ENCODE results near the gene CDC5L. TPM values are rescaled to one million over a fixed set of nuclear protein-coding genes. Genes with fewer than 3 reads are reported as not detected.
A peak's percentile ranks its signal among the peaks of the same experiment; 100 is the strongest.

The CDC5L gene
- polyA plus RNA-seq, 1 of the 3 experiments (the other 2 are of a cell fraction): 6.0 TPM

DNA sequence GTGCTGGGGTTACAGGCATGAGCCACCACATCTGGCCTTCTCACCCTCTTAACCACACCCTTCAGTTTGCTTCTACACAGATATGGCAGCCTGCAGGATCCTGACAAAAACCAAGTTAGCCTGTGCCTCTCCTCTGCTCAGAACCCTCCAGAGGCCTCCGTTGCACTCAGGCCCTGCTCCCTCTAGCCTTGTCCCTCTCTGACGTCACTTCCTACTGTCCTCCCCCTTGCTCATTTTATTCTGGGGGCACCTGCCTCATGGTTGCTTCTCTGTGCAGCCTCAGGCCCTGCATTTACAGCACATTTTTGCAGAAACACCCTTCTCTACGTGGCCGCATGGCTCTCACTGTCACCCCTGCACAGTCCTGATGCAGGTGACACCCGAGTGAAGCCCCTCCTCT is 105.6 kb downstream of the CDC5L start:
- Histone ChIP-seq H3K4me3 (ENCODE audit: low read depth in 2 of 2, low read length in 1 of 2) (no peak overlapping the region), H3K36me3 (replicated peaks in 1 of 2; ENCODE audit: control insufficient read depth in 1 of 2, insufficient read depth in 2 of 2, low read length in 1 of 2) (no peaks in the 10 kb centered on the region), H3K9me2 (no peaks in the 10 kb centered on the region), H3F3A (replicated peaks; ENCODE audit: insufficient read depth) (peaks cover 15% of the 10 kb centered on the region), H3K4me1 (ENCODE audit: control insufficient read depth in 1 of 2, insufficient read depth in 2 of 2, low read depth in 1 of 2, low read length in 1 of 2) (peaks cover 0 to 18% of the 10 kb centered on the region in 2 experiments; a peak in 2 of 4 replicates), H3K4me2 (no peak overlapping the region), H3K27me3 (ENCODE audit: insufficient read depth) (no peaks in the 10 kb centered on the region), H4K20me1 (ENCODE audit: insufficient read depth) (no peaks in the 10 kb centered on the region), H3K79me2 (ENCODE audit: insufficient read depth) (no peaks in the 10 kb centered on the region), H3K9ac (0 out of 2 replicates have a peak overlapping the region, but pooled peaks have one; percentile 57), H3K9me3 (no peaks in the 10 kb centered on the region), H3K27ac (ENCODE audit: low read depth in 2 of 2, low read length in 1 of 2) (peak overlapping the region in 1 of 2 experiments; percentile 69; a peak in 1 of 4 replicates), H2AFZ (ENCODE audit: low read depth) (no peak overlapping the region; the same call in 1 of the 2 replicates)
- no peak for DNase-seq
- ChIA-PET POLR2A (no interaction called here), CTCF (interaction anchor here (1.5 kb wide), 1 partner anchor 17 kb away, joined by 10 read pairs; no protein-coding TSS in a partner anchor)
- 71% methylated on average over 5 of the region's 5 CpGs for WGBS (ENCODE audit: low lambda C conversion rate)
- TF ChIP-seq, protein P1, sequence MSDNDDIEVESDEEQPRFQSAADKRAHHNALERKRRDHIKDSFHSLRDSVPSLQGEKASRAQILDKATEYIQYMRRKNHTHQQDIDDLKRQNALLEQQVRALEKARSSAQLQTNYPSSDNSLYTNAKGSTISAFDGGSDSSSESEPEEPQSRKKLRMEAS (IDR thresholded peaks at IDR 0.05; ENCODE audit: low read depth): no peak
- TF ChIP-seq GABPA (IDR thresholded peaks at IDR 0.05; ENCODE audit: low read depth): no peak
- TF ChIP-seq, protein P2, sequence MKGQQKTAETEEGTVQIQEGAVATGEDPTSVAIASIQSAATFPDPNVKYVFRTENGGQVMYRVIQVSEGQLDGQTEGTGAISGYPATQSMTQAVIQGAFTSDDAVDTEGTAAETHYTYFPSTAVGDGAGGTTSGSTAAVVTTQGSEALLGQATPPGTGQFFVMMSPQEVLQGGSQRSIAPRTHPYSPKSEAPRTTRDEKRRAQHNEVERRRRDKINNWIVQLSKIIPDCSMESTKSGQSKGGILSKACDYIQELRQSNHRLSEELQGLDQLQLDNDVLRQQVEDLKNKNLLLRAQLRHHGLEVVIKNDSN (IDR thresholded peaks at IDR 0.05; ENCODE audit: borderline replicate concordance, low read depth): no peak
- no peak for TF ChIP-seq POLR2AphosphoS5 (IDR thresholded peaks at IDR 0.05; ENCODE audit: low read depth, low read length)
- TF ChIP-seq TAF1 (IDR thresholded peaks at IDR 0.05; ENCODE audit: borderline replicate concordance, low read depth, low read length): no peak
- no peak for TF ChIP-seq FOXJ3 (CRISPR knock-in tag; IDR thresholded peaks at IDR 0.05)
- no peak for TF ChIP-seq SIN3A (IDR thresholded peaks at IDR 0.05; ENCODE audit: borderline replicate concordance, low read depth, low read length)
- TF ChIP-seq FOXM1 (IDR thresholded peaks at IDR 0.05; ENCODE audit: low read depth): no peak
- no peak for TF ChIP-seq RXRA (IDR thresholded peaks at IDR 0.05; ENCODE audit: borderline replicate concordance, low read depth)
- no peak for TF ChIP-seq MXI1 (IDR thresholded peaks at IDR 0.05; ENCODE audit: low read depth, low read length)
- TF ChIP-seq EZH2phosphoT487 (IDR thresholded peaks at IDR 0.05; ENCODE audit: borderline replicate concordance, low read depth): no peak

DNA sequence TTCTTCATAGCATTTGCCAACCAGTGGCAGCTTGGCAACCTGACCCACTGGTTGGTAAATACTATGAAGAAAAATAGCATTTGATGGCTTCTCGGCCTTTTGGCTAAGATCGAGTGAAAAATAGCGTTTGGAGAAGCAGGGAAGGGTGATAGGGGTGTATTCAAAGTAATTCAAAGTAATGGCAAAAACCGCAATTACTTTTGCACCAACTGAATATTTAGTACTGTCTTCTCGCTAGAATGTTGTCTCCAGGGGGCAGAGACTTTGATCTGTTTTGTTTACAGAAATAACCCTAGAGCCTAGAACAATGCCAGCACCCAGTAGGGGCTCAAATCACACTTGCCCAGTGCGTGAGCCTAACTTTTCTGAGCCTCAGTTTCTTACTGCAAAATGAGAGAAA is 106.1 kb downstream of the CDC5L start:
- Histone ChIP-seq H3F3A (replicated peaks; ENCODE audit: insufficient read depth) (peaks cover 15% of the 10 kb centered on the region), H2AFZ (ENCODE audit: low read depth) (peak overlapping the region; percentile 69; the same call in 1 of the 2 replicates), H3K79me2 (ENCODE audit: insufficient read depth) (no peaks in the 10 kb centered on the region), H3K4me1 (ENCODE audit: control insufficient read depth in 1 of 2, insufficient read depth in 2 of 2, low read depth in 1 of 2, low read length in 1 of 2) (peaks cover 0 to 18% of the 10 kb centered on the region in 2 experiments; a peak in 2 of 4 replicates), H3K9me2 (no peaks in the 10 kb centered on the region), H3K36me3 (replicated peaks in 1 of 2; ENCODE audit: control insufficient read depth in 1 of 2, insufficient read depth in 2 of 2, low read length in 1 of 2) (no peaks in the 10 kb centered on the region), H3K9ac (peak overlapping the region; percentile 57), H3K4me2 (peak overlapping the region; percentile 36; the same call in 1 of the 2 replicates), H3K4me3 (ENCODE audit: low read depth in 2 of 2, low read length in 1 of 2) (no peak overlapping the region), H3K27ac (ENCODE audit: low read depth in 2 of 2, low read length in 1 of 2) (peak overlapping the region in 1 of 2 experiments; percentile 69; a peak in 2 of 4 replicates), H3K27me3 (ENCODE audit: insufficient read depth) (no peaks in the 10 kb centered on the region), H3K9me3 (no peaks in the 10 kb centered on the region), H4K20me1 (ENCODE audit: insufficient read depth) (no peaks in the 10 kb centered on the region)
- no peak for TF ChIP-seq NFIC (IDR thresholded peaks at IDR 0.05; ENCODE audit: borderline replicate concordance)
- no peak for TF ChIP-seq SMC3 (IDR thresholded peaks at IDR 0.05; ENCODE audit: low read depth, low read length)
- no peak for TF ChIP-seq GATA2 (CRISPR knock-in tag; IDR thresholded peaks at IDR 0.05)
- TF ChIP-seq YY1 (IDR thresholded peaks at IDR 0.05; ENCODE audit: low read depth): no peak
- no peak for TF ChIP-seq GABPA (IDR thresholded peaks at IDR 0.05; ENCODE audit: low read depth)
- TF ChIP-seq, protein P3, sequence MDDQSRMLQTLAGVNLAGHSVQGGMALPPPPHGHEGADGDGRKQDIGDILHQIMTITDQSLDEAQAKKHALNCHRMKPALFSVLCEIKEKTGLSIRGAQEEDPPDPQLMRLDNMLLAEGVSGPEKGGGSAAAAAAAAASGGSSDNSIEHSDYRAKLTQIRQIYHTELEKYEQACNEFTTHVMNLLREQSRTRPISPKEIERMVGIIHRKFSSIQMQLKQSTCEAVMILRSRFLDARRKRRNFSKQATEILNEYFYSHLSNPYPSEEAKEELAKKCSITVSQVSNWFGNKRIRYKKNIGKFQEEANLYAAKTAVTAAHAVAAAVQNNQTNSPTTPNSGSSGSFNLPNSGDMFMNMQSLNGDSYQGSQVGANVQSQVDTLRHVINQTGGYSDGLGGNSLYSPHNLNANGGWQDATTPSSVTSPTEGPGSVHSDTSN (IDR thresholded peaks at IDR 0.05): no peak
- TF ChIP-seq MXI1 (IDR thresholded peaks at IDR 0.05; ENCODE audit: low read depth, low read length): no peak
- no peak for TF ChIP-seq MEF2A (IDR thresholded peaks at IDR 0.05; ENCODE audit: borderline replicate concordance, low read depth)
- TF ChIP-seq RAD21 (IDR thresholded peaks at IDR 0.05; ENCODE audit: low read length): no peak
- no peak for TF ChIP-seq CHD2 (IDR thresholded peaks at IDR 0.05; ENCODE audit: low read length, partially characterized antibody)
- no peak for TF ChIP-seq FOSL2 (IDR thresholded peaks at IDR 0.05; ENCODE audit: borderline replicate concordance, low read depth)
- TF ChIP-seq EP300 (IDR thresholded peaks at IDR 0.05; ENCODE audit: borderline replicate concordance in 1 of 2, low read depth in 1 of 2, low read length in 1 of 2): no peak
- ChIA-PET CTCF (interaction anchor here (1.3 to 3.5 kb wide), 2 partner anchors 18 to 225 kb away, joined by 3 to 20 read pairs; no protein-coding TSS in a partner anchor), POLR2A (no interaction called here)
- 44% methylated on average over 6 of the region's 6 CpGs for WGBS (ENCODE audit: low lambda C conversion rate)
- DNase-seq: no peak

All from SK-N-SH (cell line).